IMR-90 (cell line): ENCODE measurements around the gene MFNG.

Experiments
- CEBPB ChIP-seq: IDR thresholded peaks from 2 replicates; pipeline ENCODE4 v1.6.1; 2012; ENCODE audit warnings: low read depth, low read length, improper control_type of control experiment
- CHD1 ChIP-seq: IDR thresholded peaks from 2 replicates; pipeline ENCODE4 v1.6.1; 2012; ENCODE audit warnings: low read depth, low read length, improper control_type of control experiment
- NFE2L2 ChIP-seq: fragments of 150-350 bp; IDR thresholded peaks from 2 replicates; pipeline ENCODE4 v1.6.1; 2016; ENCODE audit warnings: low read depth, mild to moderate bottlenecking, low read length
- POLR2A ChIP-seq: IDR thresholded peaks from 2 replicates; pipeline ENCODE4 v1.6.1; 2012; ENCODE audit warnings: mild to moderate bottlenecking, low read depth, low read length
- RAD21 ChIP-seq: IDR thresholded peaks from 2 replicates; pipeline ENCODE4 v1.6.1; 2012; ENCODE audit warnings: low read length, improper control_type of control experiment
- RCOR1 ChIP-seq: IDR thresholded peaks from 2 replicates; pipeline ENCODE4 v1.6.1; 2012; ENCODE audit warnings: mild to moderate bottlenecking, low read length, improper control_type of control experiment; ENCODE audit not compliant: insufficient replicate concordance
- RFX5 ChIP-seq: IDR thresholded peaks from 2 replicates; pipeline ENCODE4 v1.8.0; 2012; ENCODE audit warnings: low read depth, mild to moderate bottlenecking, low read length, moderate library complexity
- SMC3 ChIP-seq: fragments of 150-350 bp; IDR thresholded peaks from 2 replicates; pipeline ENCODE4 v1.6.1; 2016; ENCODE audit warnings: low read depth, mild to moderate bottlenecking, antibody characterized with exemption, low read length, moderate library complexity
- TF ChIP-seq, protein P1 (sequence below): conservative IDR thresholded peaks from 2 replicates; pipeline ENCODE4 v1.5.1; 2012; ENCODE audit warnings: mild to moderate bottlenecking, low read depth, low read length, improper control_type of control experiment
- TF ChIP-seq, protein P2 (sequence below): fragments of 150-350 bp; IDR thresholded peaks from 2 replicates; pipeline ENCODE4 v1.6.1; 2017; ENCODE audit warnings: mild to moderate bottlenecking, antibody characterized with exemption, low read length, low read depth
- TF ChIP-seq, protein P3 (sequence below): fragments of 150-350 bp; IDR thresholded peaks from 2 replicates; pipeline ENCODE4 v1.6.1; 2016; ENCODE audit warnings: low read depth, mild to moderate bottlenecking, low read length, moderate library complexity, borderline replicate concordance

DNA sequence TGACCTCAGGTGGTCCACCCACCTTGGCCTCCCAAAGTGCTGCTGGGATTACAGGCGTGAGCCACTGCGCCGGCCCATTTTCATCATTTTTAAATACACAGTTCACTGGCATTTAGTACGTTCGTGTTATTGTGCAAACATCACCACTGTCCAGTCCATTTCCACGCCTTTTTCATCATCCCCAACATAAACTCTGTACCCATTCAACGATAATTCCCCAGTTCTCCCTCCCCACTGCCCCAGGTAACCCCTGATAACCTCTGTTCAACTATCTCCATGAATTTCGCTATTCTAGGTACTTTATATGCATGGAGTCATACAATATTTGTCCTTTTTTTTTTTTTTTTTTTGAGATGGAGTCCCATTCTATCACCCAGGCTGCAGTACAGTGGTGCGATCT, 40.7 kb downstream of the MFNG start:
- TF ChIP-seq, protein P1, sequence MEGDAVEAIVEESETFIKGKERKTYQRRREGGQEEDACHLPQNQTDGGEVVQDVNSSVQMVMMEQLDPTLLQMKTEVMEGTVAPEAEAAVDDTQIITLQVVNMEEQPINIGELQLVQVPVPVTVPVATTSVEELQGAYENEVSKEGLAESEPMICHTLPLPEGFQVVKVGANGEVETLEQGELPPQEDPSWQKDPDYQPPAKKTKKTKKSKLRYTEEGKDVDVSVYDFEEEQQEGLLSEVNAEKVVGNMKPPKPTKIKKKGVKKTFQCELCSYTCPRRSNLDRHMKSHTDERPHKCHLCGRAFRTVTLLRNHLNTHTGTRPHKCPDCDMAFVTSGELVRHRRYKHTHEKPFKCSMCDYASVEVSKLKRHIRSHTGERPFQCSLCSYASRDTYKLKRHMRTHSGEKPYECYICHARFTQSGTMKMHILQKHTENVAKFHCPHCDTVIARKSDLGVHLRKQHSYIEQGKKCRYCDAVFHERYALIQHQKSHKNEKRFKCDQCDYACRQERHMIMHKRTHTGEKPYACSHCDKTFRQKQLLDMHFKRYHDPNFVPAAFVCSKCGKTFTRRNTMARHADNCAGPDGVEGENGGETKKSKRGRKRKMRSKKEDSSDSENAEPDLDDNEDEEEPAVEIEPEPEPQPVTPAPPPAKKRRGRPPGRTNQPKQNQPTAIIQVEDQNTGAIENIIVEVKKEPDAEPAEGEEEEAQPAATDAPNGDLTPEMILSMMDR, result no peak
- TF ChIP-seq RCOR1 (no peak), RFX5 (no peak), NFE2L2 (no peak), POLR2A (no peak), SMC3 (no peak), RAD21 (no peak), CHD1 (no peak), CEBPB (no peak)
- TF ChIP-seq, protein P2, sequence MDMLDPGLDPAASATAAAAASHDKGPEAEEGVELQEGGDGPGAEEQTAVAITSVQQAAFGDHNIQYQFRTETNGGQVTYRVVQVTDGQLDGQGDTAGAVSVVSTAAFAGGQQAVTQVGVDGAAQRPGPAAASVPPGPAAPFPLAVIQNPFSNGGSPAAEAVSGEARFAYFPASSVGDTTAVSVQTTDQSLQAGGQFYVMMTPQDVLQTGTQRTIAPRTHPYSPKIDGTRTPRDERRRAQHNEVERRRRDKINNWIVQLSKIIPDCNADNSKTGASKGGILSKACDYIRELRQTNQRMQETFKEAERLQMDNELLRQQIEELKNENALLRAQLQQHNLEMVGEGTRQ, result no peak
- TF ChIP-seq, protein P3, sequence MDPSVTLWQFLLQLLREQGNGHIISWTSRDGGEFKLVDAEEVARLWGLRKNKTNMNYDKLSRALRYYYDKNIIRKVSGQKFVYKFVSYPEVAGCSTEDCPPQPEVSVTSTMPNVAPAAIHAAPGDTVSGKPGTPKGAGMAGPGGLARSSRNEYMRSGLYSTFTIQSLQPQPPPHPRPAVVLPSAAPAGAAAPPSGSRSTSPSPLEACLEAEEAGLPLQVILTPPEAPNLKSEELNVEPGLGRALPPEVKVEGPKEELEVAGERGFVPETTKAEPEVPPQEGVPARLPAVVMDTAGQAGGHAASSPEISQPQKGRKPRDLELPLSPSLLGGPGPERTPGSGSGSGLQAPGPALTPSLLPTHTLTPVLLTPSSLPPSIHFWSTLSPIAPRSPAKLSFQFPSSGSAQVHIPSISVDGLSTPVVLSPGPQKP, result no peak
